ENCODE measurements around the gene RRAS.

GRCh38 chr19:49643466-49643865 lies 3.5 kb upstream of the RRAS start:
- TF ChIP-seq CTCF (IDR thresholded peaks at IDR 0.05) (no peak), POLR2A (IDR thresholded peaks at IDR 0.05) (no peak)

Measured in Peyer's patch (tissue), 4 donors.